ENCODE results near the gene PPP3R2.

The PPP3R2 gene

DNA sequence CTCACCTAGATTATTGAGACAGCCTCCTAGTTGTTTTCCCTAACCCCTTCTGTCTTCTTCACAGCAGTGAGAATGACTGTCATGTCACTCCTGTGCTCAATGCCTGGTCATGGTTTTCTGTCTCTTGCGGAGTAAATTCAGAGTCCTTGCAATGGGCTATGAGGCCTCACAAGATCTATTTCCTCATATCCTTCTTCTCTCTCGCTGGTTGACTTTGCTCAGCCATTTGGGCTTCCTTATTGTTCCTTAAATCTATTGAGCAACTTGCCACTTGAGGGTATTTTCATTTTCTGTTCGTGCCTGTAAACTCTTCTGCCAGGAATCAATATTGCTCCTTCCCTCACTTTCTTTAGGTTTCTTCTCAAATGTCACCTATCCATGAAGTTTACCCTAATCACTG, 9.0 kb downstream of the PPP3R2 start:
- H3K9me3 ChIP-seq (ENCODE audit: control insufficient read depth, low read length), result no peaks in the 10 kb centered on the region
- no peak overlapping the region for H3K4me3 ChIP-seq (ENCODE audit: low read depth, low read length)
- no peaks in the 10 kb centered on the region for H3K4me1 ChIP-seq
- H2AFZ ChIP-seq, result no peak overlapping the region
- no peaks in the 10 kb centered on the region for H3K36me3 ChIP-seq (ENCODE audit: control insufficient read depth, insufficient read depth, low read length)
- no peak overlapping the region for H3K9ac ChIP-seq
- TF ChIP-seq, protein P1, sequence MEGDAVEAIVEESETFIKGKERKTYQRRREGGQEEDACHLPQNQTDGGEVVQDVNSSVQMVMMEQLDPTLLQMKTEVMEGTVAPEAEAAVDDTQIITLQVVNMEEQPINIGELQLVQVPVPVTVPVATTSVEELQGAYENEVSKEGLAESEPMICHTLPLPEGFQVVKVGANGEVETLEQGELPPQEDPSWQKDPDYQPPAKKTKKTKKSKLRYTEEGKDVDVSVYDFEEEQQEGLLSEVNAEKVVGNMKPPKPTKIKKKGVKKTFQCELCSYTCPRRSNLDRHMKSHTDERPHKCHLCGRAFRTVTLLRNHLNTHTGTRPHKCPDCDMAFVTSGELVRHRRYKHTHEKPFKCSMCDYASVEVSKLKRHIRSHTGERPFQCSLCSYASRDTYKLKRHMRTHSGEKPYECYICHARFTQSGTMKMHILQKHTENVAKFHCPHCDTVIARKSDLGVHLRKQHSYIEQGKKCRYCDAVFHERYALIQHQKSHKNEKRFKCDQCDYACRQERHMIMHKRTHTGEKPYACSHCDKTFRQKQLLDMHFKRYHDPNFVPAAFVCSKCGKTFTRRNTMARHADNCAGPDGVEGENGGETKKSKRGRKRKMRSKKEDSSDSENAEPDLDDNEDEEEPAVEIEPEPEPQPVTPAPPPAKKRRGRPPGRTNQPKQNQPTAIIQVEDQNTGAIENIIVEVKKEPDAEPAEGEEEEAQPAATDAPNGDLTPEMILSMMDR (IDR thresholded peaks at IDR 0.05), result no peak
- H3K79me2 ChIP-seq, result no peaks in the 10 kb centered on the region
- no peak overlapping the region for H3K27ac ChIP-seq
- H3K4me2 ChIP-seq (ENCODE audit: low read length), result no peak overlapping the region
- no peaks in the 10 kb centered on the region for H3K27me3 ChIP-seq (ENCODE audit: control insufficient read depth, insufficient read depth, low read length)

DNA sequence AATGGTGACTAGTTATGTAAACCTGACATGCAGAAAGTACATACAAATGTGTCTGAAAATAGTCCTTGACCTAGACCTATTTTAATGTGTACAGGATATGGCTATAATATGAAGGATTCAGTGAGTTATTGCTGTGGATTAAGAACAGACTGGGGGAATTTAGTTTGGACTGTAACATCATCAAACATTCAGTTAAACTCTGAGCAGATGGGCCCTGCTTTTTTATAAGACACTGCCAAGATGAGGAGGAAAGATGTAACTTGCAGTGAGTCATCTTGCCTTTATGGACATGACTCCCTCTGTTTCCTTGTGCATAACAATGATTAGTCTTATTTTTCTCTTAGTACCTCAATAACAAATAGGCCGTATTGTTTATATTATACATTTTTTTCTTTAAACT, 12.2 kb downstream of the PPP3R2 start:
- no peak overlapping the region for H3K9ac ChIP-seq
- H3K27ac ChIP-seq, result no peak overlapping the region
- H3K4me2 ChIP-seq (ENCODE audit: low read length), result no peak overlapping the region
- no peaks in the 10 kb centered on the region for H3K4me1 ChIP-seq
- TF ChIP-seq, protein P1 (IDR thresholded peaks at IDR 0.05), result no peak
- no peak overlapping the region for H2AFZ ChIP-seq
- no peaks in the 10 kb centered on the region for H3K79me2 ChIP-seq
- no peaks in the 10 kb centered on the region for H3K27me3 ChIP-seq (ENCODE audit: control insufficient read depth, insufficient read depth, low read length)
- no peaks in the 10 kb centered on the region for H3K36me3 ChIP-seq (ENCODE audit: control insufficient read depth, insufficient read depth, low read length)
- H3K4me3 ChIP-seq (ENCODE audit: low read depth, low read length), result no peak overlapping the region
- no peaks in the 10 kb centered on the region for H3K9me3 ChIP-seq (ENCODE audit: control insufficient read depth, low read length)

DNA sequence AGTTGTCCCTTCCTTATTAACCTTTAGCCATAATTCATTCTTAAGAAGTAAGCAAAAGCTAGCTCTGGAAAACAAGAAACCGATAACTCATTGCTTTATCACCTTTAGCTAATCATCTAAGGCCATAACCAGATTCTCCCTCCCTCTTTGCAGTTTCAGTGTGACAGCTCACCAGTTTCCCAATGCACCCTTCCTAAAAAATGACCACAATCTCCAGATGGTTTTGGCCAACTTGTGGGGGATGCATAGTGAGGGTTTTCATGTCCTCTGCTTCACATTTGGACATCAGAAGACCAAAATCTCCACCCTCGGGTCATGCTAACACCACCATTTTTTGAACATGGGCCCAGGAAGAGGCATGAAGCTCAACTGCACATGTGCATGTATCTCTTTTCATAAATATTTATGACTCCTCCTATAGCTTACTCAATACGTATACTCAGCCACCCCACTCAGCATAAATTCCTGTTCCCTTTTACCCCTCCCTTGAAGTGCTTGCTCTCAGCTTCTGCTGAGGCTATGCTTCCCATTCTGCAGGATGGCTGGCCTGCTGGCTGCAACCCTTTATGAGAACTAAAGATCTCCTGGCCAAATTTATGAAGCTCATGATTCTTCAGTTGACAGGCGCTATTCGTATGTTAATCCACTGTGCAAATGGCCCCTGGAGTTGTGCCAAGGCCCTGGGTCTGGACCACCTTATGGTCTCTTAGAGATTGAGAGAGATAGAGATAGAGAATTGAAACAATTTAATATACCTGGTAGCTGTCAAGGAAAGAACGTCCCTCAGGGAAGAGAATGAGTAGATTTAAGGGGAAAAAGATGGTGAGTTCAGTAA, 14.8 kb downstream of the PPP3R2 start:
- H3K27me3 ChIP-seq (ENCODE audit: control insufficient read depth, insufficient read depth, low read length), result no peaks in the 10 kb centered on the region
- TF ChIP-seq, protein P1 (IDR thresholded peaks at IDR 0.05), result no peak
- H3K27ac ChIP-seq, result no peak overlapping the region

DNA sequence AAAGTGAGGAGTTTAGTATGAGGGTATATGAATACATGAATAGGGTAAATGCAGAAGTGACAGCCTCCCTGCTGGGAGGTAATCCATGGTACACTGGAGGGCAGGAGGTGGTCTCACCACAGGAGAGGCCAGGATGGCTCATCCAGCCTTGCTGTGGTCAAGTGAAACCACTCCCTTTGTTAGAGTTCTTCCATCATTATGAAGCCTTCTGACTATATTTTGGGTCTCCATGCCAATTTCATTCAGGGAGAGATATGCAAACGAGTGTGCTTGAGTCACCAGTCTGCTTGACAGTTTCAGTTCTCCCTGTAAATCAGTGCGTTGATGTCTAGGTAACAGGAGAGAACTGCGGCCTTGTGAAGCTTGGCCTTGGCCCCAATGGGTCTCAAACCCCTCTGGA, 16.4 kb downstream of the PPP3R2 start:
- no peaks in the 10 kb centered on the region for H3K27me3 ChIP-seq (ENCODE audit: control insufficient read depth, insufficient read depth, low read length)
- no peak overlapping the region for H3K9ac ChIP-seq
- H3K4me3 ChIP-seq (ENCODE audit: low read depth, low read length), result no peak overlapping the region
- no peak overlapping the region for H3K27ac ChIP-seq
- H3K9me3 ChIP-seq (ENCODE audit: control insufficient read depth, low read length), result no peaks in the 10 kb centered on the region
- H3K4me2 ChIP-seq (ENCODE audit: low read length), result no peak overlapping the region
- no peaks in the 10 kb centered on the region for H3K79me2 ChIP-seq
- H3K36me3 ChIP-seq (ENCODE audit: control insufficient read depth, insufficient read depth, low read length), result no peaks in the 10 kb centered on the region
- TF ChIP-seq, protein P1 (IDR thresholded peaks at IDR 0.05), result no peak
- H3K4me1 ChIP-seq, result no peaks in the 10 kb centered on the region
- no peak overlapping the region for H2AFZ ChIP-seq

More for the DNA sequence above, 14.8 kb downstream of the PPP3R2 start:
- H3K4me3 ChIP-seq (ENCODE audit: low read depth, low read length), result no peak overlapping the region
- no peaks in the 10 kb centered on the region for H3K9me3 ChIP-seq (ENCODE audit: control insufficient read depth, low read length)
- H3K4me2 ChIP-seq (ENCODE audit: low read length), result no peak overlapping the region
- H3K9ac ChIP-seq, result no peak overlapping the region
- no peaks in the 10 kb centered on the region for H3K4me1 ChIP-seq
- no peaks in the 10 kb centered on the region for H3K36me3 ChIP-seq (ENCODE audit: control insufficient read depth, insufficient read depth, low read length)
- H2AFZ ChIP-seq, result no peak overlapping the region
- no peaks in the 10 kb centered on the region for H3K79me2 ChIP-seq

Measured in parathyroid adenoma (tissue), 2 donors.